ENCODE measurements around the gene PIK3C2B.
A peak's percentile ranks its signal among the peaks of the same experiment; 100 is the strongest.

Gene PIK3C2B

GRCh38 chr1:204503913-204504519, 9.4 kb upstream of the PIK3C2B start:
- Histone ChIP-seq H2AFZ (ENCODE audit: low read length) (peak overlapping the region; percentile 61), H3K9ac (ENCODE audit: low read depth, low read length, poor library complexity, severe bottlenecking) (peak overlapping the region; percentile 3), H3K36me3 (ENCODE audit: insufficient read depth, low read length) (no peaks in the 10 kb centered on the region), H3K4me1 (ENCODE audit: insufficient read depth, low read length, poor library complexity, severe bottlenecking) (peaks cover 7% of the 10 kb centered on the region), H4K20me1 (ENCODE audit: insufficient read depth, low read length, poor library complexity, severe bottlenecking) (no peaks in the 10 kb centered on the region), H3K9me2 (replicated peaks; ENCODE audit: low read depth, low read length) (no peaks in the 10 kb centered on the region), H3F3A (ENCODE audit: low read depth) (peaks cover 13% of the 10 kb centered on the region; the same call in 1 of the 2 replicates), H3K4me3 (ENCODE audit: low read length, poor library complexity, severe bottlenecking) (no peak overlapping the region), H3K27me3 (ENCODE audit: insufficient read depth, low read length, poor library complexity, severe bottlenecking) (no peaks in the 10 kb centered on the region), H3K9me3 (ENCODE audit: insufficient read depth, low read depth, low read length) (no peaks in the 10 kb centered on the region), H3K4me2 (ENCODE audit: low read depth, low read length, poor library complexity, severe bottlenecking) (peak overlapping the region; percentile 13), H3K79me2 (ENCODE audit: insufficient read depth, low read length) (no peaks in the 10 kb centered on the region)
- TF ChIP-seq EZH2phosphoT487 (IDR thresholded peaks at IDR 0.05; ENCODE audit: borderline replicate concordance) (no peak), CTCF (conservative IDR thresholded peaks at IDR 0.05; ENCODE audit: low read length) (no peak)

- H3K9ac ChIP-seq (ENCODE audit: low read depth, low read length, poor library complexity, severe bottlenecking), result peak overlapping the region; percentile 3
Measured at GRCh38 chr1:204503122-204503912, 8.7 kb upstream of the PIK3C2B start.

GRCh38 chr1:204502241-204502640, 7.6 kb upstream of the PIK3C2B start:
- peaks cover 13% of the 10 kb centered on the region; the same call in 1 of the 2 replicates for H3F3A ChIP-seq (ENCODE audit: low read depth)
- H2AFZ ChIP-seq (ENCODE audit: low read length), result no peak overlapping the region
- H3K4me1 ChIP-seq (ENCODE audit: insufficient read depth, low read length, poor library complexity, severe bottlenecking), result peaks cover 7% of the 10 kb centered on the region
- H4K20me1 ChIP-seq (ENCODE audit: insufficient read depth, low read length, poor library complexity, severe bottlenecking), result no peaks in the 10 kb centered on the region
- no peaks in the 10 kb centered on the region for H3K9me2 ChIP-seq (replicated peaks; ENCODE audit: low read depth, low read length)
- H3K9me3 ChIP-seq (ENCODE audit: insufficient read depth, low read depth, low read length), result no peaks in the 10 kb centered on the region
- no peak overlapping the region for H3K4me2 ChIP-seq (ENCODE audit: low read depth, low read length, poor library complexity, severe bottlenecking)
- H3K4me3 ChIP-seq (ENCODE audit: low read length, poor library complexity, severe bottlenecking), result no peak overlapping the region
- no peak overlapping the region for H3K9ac ChIP-seq (ENCODE audit: low read depth, low read length, poor library complexity, severe bottlenecking)
- no peaks in the 10 kb centered on the region for H3K79me2 ChIP-seq (ENCODE audit: insufficient read depth, low read length)
- TF ChIP-seq EZH2phosphoT487 (IDR thresholded peaks at IDR 0.05; ENCODE audit: borderline replicate concordance) (no peak), CTCF (conservative IDR thresholded peaks at IDR 0.05; ENCODE audit: low read length) (no peak)
- no peaks in the 10 kb centered on the region for H3K36me3 ChIP-seq (ENCODE audit: insufficient read depth, low read length)
- H3K27me3 ChIP-seq (ENCODE audit: insufficient read depth, low read length, poor library complexity, severe bottlenecking), result no peaks in the 10 kb centered on the region

More at GRCh38 chr1:204503122-204503912, 8.7 kb upstream of the PIK3C2B start:
- no peaks in the 10 kb centered on the region for H3K79me2 ChIP-seq (ENCODE audit: insufficient read depth, low read length)
- TF ChIP-seq CTCF (conservative IDR thresholded peaks at IDR 0.05; ENCODE audit: low read length), result peak; percentile 94
- TF ChIP-seq EZH2phosphoT487 (IDR thresholded peaks at IDR 0.05; ENCODE audit: borderline replicate concordance), result no peak
- H3F3A ChIP-seq (ENCODE audit: low read depth), result peaks cover 13% of the 10 kb centered on the region; the same call in 1 of the 2 replicates
- H3K4me2 ChIP-seq (ENCODE audit: low read depth, low read length, poor library complexity, severe bottlenecking), result peak overlapping the region; percentile 13
- H3K4me3 ChIP-seq (ENCODE audit: low read length, poor library complexity, severe bottlenecking), result no peak overlapping the region
- no peaks in the 10 kb centered on the region for H3K27me3 ChIP-seq (ENCODE audit: insufficient read depth, low read length, poor library complexity, severe bottlenecking)
- H3K36me3 ChIP-seq (ENCODE audit: insufficient read depth, low read length), result no peaks in the 10 kb centered on the region
- H3K9me2 ChIP-seq (replicated peaks; ENCODE audit: low read depth, low read length), result no peaks in the 10 kb centered on the region
- no peaks in the 10 kb centered on the region for H4K20me1 ChIP-seq (ENCODE audit: insufficient read depth, low read length, poor library complexity, severe bottlenecking)
- peak overlapping the region; percentile 61 for H2AFZ ChIP-seq (ENCODE audit: low read length)
- H3K4me1 ChIP-seq (ENCODE audit: insufficient read depth, low read length, poor library complexity, severe bottlenecking), result peaks cover 7% of the 10 kb centered on the region
- H3K9me3 ChIP-seq (ENCODE audit: insufficient read depth, low read depth, low read length), result no peaks in the 10 kb centered on the region
